ENCODE results near the gene ATG2A.
A peak's percentile ranks its signal among the peaks of the same experiment; 100 is the strongest.

The ATG2A gene

DNA sequence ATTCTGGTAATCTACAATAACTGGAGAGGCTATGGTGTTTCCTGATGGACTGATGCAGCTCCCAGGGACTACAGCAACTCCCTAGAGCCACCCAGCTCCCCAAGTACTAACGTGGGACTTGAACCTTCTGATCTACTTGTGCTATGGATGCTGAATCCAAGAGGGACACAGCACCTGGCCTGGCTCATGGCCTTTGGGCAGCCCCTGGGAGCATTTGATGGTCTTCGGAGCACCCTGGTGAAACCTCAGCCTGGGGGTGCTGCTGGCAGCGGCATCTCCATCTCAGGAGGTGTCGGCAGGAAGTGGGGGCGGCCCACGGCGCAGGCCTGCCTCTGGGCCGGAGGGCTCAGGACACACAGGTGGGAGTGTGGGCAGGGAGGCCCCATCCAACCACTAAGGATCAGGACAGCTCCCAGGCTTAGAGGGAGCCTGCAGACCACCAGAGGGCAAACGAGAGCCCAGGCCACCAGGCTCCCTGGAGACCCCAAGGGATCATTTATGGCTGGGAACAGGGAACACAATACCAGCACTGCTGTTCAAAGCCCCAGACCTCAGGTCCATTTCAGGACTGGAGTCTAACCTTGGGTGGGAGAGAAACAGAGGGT, 47.3 kb downstream of the ATG2A start:
- TF ChIP-seq ZFX (IDR thresholded peaks at IDR 0.05; ENCODE audit: borderline replicate concordance): no peak
- peak; percentile 12; the same call in 1 of the 2 replicates for TF ChIP-seq CTCF (IDR thresholded peaks at IDR 0.05)
- no peak overlapping the region for H3K27ac ChIP-seq

DNA sequence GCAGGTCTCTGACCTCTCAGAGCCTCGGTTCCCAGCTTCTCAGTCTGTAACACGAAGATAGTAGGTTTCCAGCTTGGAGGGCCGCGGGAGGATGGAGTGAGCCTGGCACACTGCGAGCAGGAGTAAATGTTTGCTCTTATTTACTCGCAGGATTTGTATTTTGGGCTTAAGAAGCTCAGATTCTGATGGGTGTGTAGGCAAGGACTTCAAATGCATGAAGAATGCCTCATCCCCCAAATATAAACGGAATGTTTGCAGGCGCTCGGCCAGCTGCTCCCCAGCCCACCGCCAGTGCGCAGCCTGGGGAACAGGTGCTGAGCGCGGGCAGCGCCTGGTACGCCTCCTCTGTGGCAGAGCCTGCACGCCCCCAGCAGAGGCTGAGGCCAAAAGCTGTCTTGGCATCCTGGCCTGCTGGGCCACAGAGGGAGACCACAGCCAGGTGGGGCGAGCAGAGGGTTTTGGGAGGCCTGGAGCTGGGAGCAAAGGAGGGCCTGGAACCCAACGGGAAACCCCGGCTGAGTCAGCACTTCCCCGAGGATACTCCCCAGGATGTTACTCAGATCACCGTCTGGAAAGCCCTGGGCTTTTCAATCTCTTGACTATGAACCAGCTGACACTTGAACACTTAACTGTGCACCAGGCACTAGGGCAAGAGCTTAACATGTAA, 48.0 kb downstream of the ATG2A start:
- no peak overlapping the region for H3K27ac ChIP-seq
- TF ChIP-seq CTCF (IDR thresholded peaks at IDR 0.05): no peak
- no peak for TF ChIP-seq ZFX (IDR thresholded peaks at IDR 0.05; ENCODE audit: borderline replicate concordance)

DNA sequence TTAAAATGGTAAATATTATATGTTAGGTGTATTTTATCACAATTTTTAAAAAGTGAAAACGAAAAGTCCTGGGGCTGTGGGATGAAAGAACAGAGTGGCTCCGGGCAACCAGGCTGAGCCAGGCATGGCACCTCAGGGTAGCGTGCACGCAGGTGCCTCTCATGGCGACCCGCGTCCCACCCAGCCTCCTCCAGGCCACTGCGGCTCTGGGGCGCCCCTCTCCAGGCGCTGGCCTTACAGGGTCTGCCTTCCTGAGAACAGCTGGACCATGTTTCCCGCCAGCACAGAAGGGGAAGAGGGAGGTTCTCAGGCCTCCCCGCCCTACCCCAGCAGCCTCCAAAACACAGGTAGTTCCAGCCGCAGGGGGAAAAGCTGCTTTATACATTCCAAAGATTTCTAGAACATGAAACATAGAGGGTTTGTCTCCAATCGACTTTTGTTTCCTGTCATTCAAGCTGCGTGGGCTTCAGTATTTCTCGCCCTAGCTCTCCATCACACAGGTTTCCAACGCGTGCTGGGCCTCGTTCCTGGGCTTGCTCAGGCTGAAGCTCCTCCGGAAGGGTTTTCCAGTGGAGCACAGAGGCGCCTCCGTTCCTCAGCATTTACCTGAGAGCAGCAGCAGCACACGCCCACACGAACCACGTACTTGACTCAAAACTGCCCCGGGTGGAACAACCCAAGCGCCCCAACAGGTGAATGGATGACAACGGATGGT, 49.1 kb downstream of the ATG2A start:
- TF ChIP-seq CTCF (IDR thresholded peaks at IDR 0.05): no peak
- TF ChIP-seq ZFX (IDR thresholded peaks at IDR 0.05; ENCODE audit: borderline replicate concordance): no peak
- H3K27ac ChIP-seq: no peak overlapping the region

- H3K27ac ChIP-seq: no peak overlapping the region
- TF ChIP-seq CTCF (IDR thresholded peaks at IDR 0.05) (no peak), ZFX (IDR thresholded peaks at IDR 0.05; ENCODE audit: borderline replicate concordance) (no peak)
These were observed 50.9 kb downstream of the ATG2A start for GRCh38 chr11:64866173-64866491.

DNA sequence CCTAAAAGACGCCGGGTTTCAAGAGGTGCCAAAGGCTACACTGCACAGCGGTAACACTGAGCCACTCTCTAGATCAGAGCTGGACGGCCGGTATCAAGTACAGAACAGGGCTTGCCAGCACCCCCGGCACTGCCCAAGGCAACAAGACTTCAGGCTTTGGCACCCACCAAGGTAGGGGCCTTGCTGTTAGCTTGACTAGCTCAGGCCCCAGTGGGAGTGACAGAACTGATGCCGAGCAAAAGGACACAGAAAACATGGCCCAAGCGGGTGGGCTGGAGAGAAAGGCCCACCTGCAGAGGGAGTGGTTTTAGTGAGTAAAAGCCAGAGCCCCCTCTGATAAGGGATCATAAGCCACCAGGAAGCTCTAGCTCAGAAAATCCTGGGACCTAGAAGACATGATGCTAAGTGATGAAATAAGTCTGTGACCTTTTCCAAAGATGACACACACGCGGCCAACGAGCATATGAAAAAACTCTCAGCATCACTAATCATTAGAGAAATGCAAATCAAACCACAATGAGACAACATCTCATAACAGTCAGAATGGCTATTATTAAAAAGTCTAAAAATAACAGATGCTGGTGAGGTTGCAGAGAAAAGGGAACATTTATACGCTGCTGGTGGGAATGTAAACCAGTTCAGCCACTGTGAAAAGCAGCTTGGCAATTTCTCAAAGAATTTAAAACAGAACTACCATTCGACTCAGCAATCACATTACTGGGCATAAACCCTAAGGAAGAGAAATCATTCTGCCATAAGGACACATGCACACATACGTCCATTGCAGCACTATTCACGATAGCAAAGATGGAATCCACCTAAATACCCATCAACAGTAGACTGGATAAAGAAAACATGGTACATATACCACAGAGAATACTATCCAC, 51.5 kb downstream of the ATG2A start:
- H3K27ac ChIP-seq: no peak overlapping the region
- TF ChIP-seq ZFX (IDR thresholded peaks at IDR 0.05; ENCODE audit: borderline replicate concordance) (no peak), CTCF (IDR thresholded peaks at IDR 0.05) (no peak)

DNA sequence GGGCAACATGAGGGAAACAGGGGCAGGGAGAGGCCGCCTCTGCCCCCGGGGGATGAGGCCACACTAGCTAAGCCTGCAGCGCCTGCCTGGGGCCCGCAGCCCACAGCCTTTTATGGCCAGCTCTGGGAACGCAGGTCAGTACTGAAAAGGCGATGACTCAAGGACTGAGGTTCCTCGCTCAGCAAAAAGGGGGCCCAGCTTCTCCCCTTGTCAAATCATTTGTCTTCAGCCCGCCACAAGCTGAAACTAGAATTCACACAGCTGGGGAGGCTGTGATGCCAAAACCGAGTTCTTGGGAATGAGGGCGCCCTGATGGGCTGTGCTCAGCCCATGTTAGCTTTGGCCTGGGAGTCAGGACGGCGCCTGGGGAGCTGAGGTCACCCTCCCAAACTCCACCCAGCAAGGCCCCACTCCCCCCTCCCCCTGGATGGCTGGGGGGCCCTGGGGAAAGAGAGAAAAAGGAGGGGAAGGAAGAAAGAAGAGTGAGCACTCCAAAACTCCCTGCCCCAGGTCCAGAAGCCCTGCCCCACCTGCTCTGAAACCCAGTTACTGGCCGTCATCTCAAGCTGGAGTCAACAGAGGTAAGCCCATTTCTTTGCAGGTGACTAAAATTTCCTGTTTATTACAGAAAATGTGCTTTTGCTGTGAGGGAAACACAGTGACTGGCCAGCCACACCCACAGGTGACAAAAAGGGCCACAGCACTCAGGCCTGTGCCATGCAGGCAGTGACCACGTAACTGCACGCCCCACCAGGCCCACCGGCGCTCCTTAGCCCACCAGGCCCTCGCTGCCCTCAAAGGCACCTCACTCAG, 52.3 kb downstream of the ATG2A start:
- TF ChIP-seq CTCF (IDR thresholded peaks at IDR 0.05): no peak
- no peak for TF ChIP-seq ZFX (IDR thresholded peaks at IDR 0.05; ENCODE audit: borderline replicate concordance)
- no peak overlapping the region for H3K27ac ChIP-seq

Data from 22Rv1 (cell line).